ENCODE data around the gene ABCD1. TPM values are rescaled to one million over a fixed set of nuclear protein-coding genes. Genes with fewer than 3 reads are reported as not detected.
A peak's percentile ranks its signal among the peaks of the same experiment; 100 is the strongest.

The ABCD1 gene
- total and polyA plus RNA-seq, 4 donors: 5.7 to 19.7 (median 10.3) TPM

- Histone ChIP-seq H3K9me3 (ENCODE audit: control insufficient read depth in 4 of 4, insufficient read depth in 3 of 4, low read length in 3 of 4) (peaks cover 0 to under 1% (median 0%) of the 10 kb centered on the region in 4 donors), H3K9ac (ENCODE audit: insufficient read depth in 1 of 2, low read length in 2 of 2) (no peak within 1 kb of the TSS), H3K4me3 (no peak within 1 kb of the TSS), H3K36me3 (ENCODE audit: control insufficient read depth in 4 of 4, insufficient read depth in 4 of 4, low read length in 4 of 4) (peaks cover 0 to 11% (median 0%) of the 10 kb centered on the region in 4 donors), H3K27ac (ENCODE audit: low read depth in 1 of 2, low read length in 1 of 2) (peak within 1 kb of the TSS in 1 of 2 donors; percentile 69), H3K27me3 (ENCODE audit: control insufficient read depth in 3 of 3, insufficient read depth in 3 of 3, low read length in 2 of 3) (no peaks in the 10 kb centered on the region), H3K4me1 (ENCODE audit: control insufficient read depth in 5 of 5, insufficient read depth in 5 of 5, low read length in 5 of 5) (peaks cover 0 to 4% (median 0%) of the 10 kb centered on the region in 5 donors)
- ATAC-seq (ENCODE audit: insufficient read depth, low FRiP score): peak; percentile 19
- 24 to 58% methylated on average over 16 to 52 of the region's 52 CpGs for WGBS, 2 donors
- no peak for TF ChIP-seq CTCF (IDR thresholded peaks at IDR 0.05; ENCODE audit: control extremely low read depth, extremely low read depth)
- peak in 2 of 3 donors; percentile 27 to 32 for DNase-seq
Measured at GRCh38 chrX:153780678-153781427, 56.2 kb downstream of the ABCD1 start, which contains the start of gene SRPK3. TSS of gene SRPK3 (plus strand) at chrX:153781041. CDS start at chrX:153781087, 46 bp downstream.

- H3K36me3 ChIP-seq (ENCODE audit: control insufficient read depth in 4 of 4, insufficient read depth in 4 of 4, low read length in 4 of 4): peaks cover 0 to 17% (median 2%) of the 10 kb centered on the region in 4 donors
- DNase-seq (peak in 1 of 3 donors; percentile 13), ATAC-seq (ENCODE audit: insufficient read depth, low FRiP score) (no peak)
- H3K4me3 ChIP-seq: no peak overlapping the region
- no peaks in the 10 kb centered on the region for H3K27me3 ChIP-seq (ENCODE audit: control insufficient read depth in 3 of 3, insufficient read depth in 3 of 3, low read length in 2 of 3)
- no peak overlapping the region for H3K9ac ChIP-seq (ENCODE audit: insufficient read depth in 1 of 2, low read length in 2 of 2)
- peak overlapping the region in 1 of 2 donors; percentile 69 for H3K27ac ChIP-seq (ENCODE audit: low read depth in 1 of 2, low read length in 1 of 2)
- no peak for TF ChIP-seq CTCF (IDR thresholded peaks at IDR 0.05; ENCODE audit: control extremely low read depth, extremely low read depth)
- 76% methylated on average over 10 to 24 of the region's 24 CpGs for WGBS, 2 donors
- peaks cover 0 to 4% (median 0%) of the 10 kb centered on the region in 4 donors for H3K9me3 ChIP-seq (ENCODE audit: control insufficient read depth in 4 of 4, insufficient read depth in 3 of 4, low read length in 3 of 4)
- peaks cover 0 to 4% (median 0%) of the 10 kb centered on the region in 5 donors for H3K4me1 ChIP-seq (ENCODE audit: control insufficient read depth in 5 of 5, insufficient read depth in 5 of 5, low read length in 5 of 5)
Measured at GRCh38 chrX:153781428-153782047, 56.9 kb downstream of the ABCD1 start.

GRCh38 chrX:153782313-153782712 is 57.7 kb downstream of the ABCD1 start:
- Histone ChIP-seq H3K4me1 (ENCODE audit: control insufficient read depth in 5 of 5, insufficient read depth in 5 of 5, low read length in 5 of 5) (peaks cover 0 to 4% (median 0%) of the 10 kb centered on the region in 5 donors), H3K27me3 (ENCODE audit: control insufficient read depth in 3 of 3, insufficient read depth in 3 of 3, low read length in 2 of 3) (no peaks in the 10 kb centered on the region), H3K36me3 (ENCODE audit: control insufficient read depth in 4 of 4, insufficient read depth in 4 of 4, low read length in 4 of 4) (peaks cover 0 to 20% (median 2%) of the 10 kb centered on the region in 4 donors), H3K9me3 (ENCODE audit: control insufficient read depth in 4 of 4, insufficient read depth in 3 of 4, low read length in 3 of 4) (peaks cover 0 to 4% (median 0%) of the 10 kb centered on the region in 4 donors), H3K9ac (ENCODE audit: insufficient read depth in 1 of 2, low read length in 2 of 2) (no peak overlapping the region), H3K27ac (ENCODE audit: low read depth in 1 of 2, low read length in 1 of 2) (no peak overlapping the region), H3K4me3 (no peak overlapping the region)
- DNase-seq: no peak
- no peak for ATAC-seq (ENCODE audit: insufficient read depth, low FRiP score)
- no peak for TF ChIP-seq CTCF (IDR thresholded peaks at IDR 0.05; ENCODE audit: control extremely low read depth, extremely low read depth)
- 64 to 75% methylated on average over 10 to 11 of the region's 11 CpGs for WGBS, 2 donors

Measured in lung (tissue), 12 donors.